ENCODE measurements around the gene UBE2H. TPM values are rescaled to one million over a fixed set of nuclear protein-coding genes. Genes with fewer than 3 reads are reported as not detected.

UBE2H gene
- total RNA-seq, 1 donor = 76.3 TPM

DNA sequence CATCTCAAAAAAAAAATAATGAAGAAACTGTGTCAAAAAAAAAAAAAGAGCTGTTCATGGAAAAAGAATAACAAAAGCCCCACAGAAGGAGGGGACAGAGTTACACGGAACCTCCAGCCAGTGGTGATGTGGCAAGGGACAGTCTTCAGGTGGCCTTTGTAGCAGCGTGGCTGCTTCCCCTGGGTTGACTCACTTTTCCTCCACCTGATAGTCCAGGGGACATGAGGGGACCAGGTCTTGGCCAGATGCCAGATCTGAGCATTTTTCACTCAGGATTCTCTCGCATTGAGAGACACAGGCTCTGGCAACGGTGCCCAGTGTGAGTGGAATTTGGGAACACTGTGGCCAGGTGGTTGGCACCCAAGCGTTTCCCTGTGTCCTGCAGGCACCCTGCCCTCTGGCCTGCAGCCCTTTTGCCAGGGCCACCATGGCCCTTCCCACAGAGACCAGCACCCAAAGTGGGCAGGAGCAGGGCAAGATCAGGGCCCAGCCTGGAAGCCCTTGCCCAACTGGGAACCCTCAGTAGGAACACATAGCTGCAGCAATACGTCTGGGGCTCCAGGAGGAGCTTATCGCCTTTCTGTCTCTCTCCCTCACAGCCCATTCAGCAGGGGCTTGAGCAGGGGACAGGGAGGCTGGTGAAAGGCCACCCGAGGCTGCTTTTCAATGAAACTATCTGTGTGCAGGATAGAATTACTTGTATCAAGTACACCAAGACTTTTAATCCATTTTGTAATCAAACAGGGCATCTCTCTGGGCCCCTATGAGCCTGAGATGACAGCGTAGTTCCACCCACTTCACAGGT lies 159.1 kb downstream of the UBE2H start:
- no peaks in the 10 kb centered on the region for H3K9me3 ChIP-seq (ENCODE audit: low read depth, low read length)
- no peaks in the 10 kb centered on the region for H3K4me1 ChIP-seq (ENCODE audit: insufficient read depth, low read length)
- no peak overlapping the region for H3K4me3 ChIP-seq (ENCODE audit: low read length)
- H3K27me3 ChIP-seq (ENCODE audit: insufficient read depth, low read length) = peaks cover 3% of the 10 kb centered on the region

DNA sequence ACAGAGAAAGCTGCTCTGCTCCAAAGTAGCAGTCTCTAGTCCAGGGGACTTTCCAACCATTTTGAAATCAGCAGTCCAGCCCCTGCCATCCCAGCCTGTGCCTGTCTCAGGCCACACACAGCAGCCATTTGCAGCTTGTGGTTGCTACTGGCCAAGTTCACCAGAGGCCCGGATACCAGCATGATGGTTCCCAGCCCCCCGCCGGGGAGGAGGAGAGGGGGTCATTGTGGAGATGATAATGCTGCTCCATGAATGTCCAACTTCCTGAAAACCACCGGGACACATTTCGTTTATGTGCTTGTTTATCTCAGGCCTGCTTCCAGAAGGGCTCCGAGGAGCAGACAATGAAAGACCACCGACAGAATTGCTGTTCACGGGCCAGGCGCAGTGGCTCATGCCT lies 160.0 kb downstream of the UBE2H start:
- H3K4me3 ChIP-seq (ENCODE audit: low read length) = no peak overlapping the region
- H3K4me1 ChIP-seq (ENCODE audit: insufficient read depth, low read length) = no peaks in the 10 kb centered on the region
- no peaks in the 10 kb centered on the region for H3K9me3 ChIP-seq (ENCODE audit: low read depth, low read length)
- H3K27me3 ChIP-seq (ENCODE audit: insufficient read depth, low read length) = peaks cover 3% of the 10 kb centered on the region

DNA sequence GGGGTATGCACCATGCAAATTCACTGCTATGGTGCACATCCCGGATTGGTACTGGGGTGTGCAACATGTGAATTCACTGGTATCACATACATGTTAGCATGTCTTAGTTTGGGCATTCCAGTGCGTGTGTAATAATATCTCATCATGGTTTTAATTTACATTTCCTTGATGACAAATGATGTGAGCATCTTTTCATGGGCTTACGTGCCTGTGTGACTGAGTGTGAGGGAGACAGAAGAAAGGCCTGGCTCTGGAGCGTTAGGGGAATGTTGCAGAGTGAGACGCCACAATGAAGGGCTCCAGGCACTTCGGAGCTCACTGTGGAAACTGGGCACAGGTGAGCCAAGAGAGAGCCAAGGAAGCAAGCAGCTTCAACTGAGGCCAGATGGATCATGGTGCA lies 162.6 kb downstream of the UBE2H start:
- H3K4me3 ChIP-seq (ENCODE audit: low read length) = no peak overlapping the region
- H3K27me3 ChIP-seq (ENCODE audit: insufficient read depth, low read length) = peaks cover 27% of the 10 kb centered on the region
- peaks cover 11% of the 10 kb centered on the region for H3K4me1 ChIP-seq (ENCODE audit: insufficient read depth, low read length)
- H3K9me3 ChIP-seq (ENCODE audit: low read depth, low read length) = no peaks in the 10 kb centered on the region

DNA sequence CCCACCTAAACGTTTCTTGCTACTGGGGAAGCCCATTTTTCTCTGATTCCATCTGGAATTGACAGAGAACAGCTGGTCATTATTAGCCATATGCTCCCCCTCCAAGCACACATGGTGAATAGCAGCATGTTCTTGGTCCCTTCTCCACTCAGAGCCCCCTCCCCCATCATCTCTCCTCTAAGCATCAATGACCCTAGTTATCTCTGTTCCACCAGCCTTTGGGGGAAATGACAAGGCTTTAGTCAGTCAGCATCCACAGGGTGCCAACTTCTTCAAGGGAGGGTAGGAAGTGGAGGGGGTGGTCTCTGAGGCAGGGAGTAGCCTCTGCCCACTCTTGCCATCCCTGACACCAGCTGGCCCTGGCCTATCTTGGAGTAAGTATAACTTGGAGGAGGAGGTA lies 163.1 kb downstream of the UBE2H start:
- Histone ChIP-seq H3K4me3 (ENCODE audit: low read length) (no peak overlapping the region), H3K27me3 (ENCODE audit: insufficient read depth, low read length) (peaks cover 32% of the 10 kb centered on the region)

DNA sequence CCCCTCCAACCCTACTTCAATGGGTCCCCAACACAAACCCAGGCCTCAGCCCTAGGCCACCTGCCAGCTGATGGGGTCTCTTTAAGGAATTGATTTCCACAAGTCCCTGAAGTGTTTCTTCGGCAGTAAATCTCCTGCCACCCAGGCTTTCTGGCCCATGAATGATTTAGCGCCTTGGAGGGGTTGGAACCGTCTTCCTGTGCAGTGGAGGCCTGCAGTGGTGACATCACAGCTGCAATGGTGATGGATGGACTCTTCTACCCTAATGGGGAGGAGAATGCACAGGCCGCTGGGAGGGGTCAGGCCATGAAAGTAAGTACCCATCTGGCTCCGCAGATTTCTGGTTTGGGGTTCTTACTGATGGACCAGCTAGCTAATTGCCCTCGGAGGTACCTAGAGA lies 163.8 kb downstream of the UBE2H start:
- Histone ChIP-seq H3K27me3 (ENCODE audit: insufficient read depth, low read length) (peaks cover 38% of the 10 kb centered on the region), H3K4me1 (ENCODE audit: insufficient read depth, low read length) (peaks cover 21% of the 10 kb centered on the region), H3K9me3 (ENCODE audit: low read depth, low read length) (no peaks in the 10 kb centered on the region), H3K4me3 (ENCODE audit: low read length) (no peak overlapping the region)

More for the DNA sequence above, 163.1 kb downstream of the UBE2H start:
- Histone ChIP-seq H3K9me3 (ENCODE audit: low read depth, low read length) (no peaks in the 10 kb centered on the region), H3K4me1 (ENCODE audit: insufficient read depth, low read length) (peaks cover 16% of the 10 kb centered on the region)

DNA sequence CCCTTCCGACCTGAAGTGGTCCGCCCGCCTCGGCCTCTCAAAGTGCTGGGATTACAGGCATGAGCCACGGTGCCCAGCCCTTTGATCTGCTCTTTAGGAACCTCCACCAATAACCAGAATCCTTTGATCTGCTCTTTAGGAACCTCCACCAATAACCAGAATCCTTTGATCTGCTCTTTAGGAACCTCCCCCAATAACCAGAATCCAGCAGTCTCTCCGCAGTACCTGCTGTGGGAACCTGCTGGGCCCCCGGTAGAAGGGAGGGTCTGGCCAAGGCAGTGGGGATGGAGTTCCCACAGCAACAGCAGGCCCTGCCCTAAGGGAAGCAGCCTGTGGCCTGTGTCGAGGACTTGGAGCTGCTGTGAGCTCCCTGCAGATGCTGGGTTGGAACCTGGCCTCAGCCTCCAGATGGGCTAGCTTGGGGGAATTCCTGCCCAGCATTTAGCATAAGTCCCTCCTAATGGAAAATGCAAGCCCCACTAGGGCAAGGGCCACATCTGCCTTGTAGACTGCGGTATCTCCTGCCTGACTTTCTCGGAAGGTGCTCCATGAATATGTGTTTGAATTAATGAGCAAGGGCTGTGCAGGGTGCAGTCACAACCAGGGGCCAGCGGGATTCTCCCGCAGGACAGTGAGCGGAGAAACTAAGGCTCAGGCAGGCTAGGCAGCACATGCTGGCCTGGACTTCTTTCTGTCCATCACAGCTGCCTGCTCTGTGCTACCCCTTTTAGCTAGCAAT lies 165.8 kb downstream of the UBE2H start:
- peaks cover 58% of the 10 kb centered on the region for H3K27me3 ChIP-seq (ENCODE audit: insufficient read depth, low read length)
- H3K4me3 ChIP-seq (ENCODE audit: low read length) = no peak overlapping the region
- no peaks in the 10 kb centered on the region for H3K9me3 ChIP-seq (ENCODE audit: low read depth, low read length)
- peaks cover 40% of the 10 kb centered on the region for H3K4me1 ChIP-seq (ENCODE audit: insufficient read depth, low read length)

DNA sequence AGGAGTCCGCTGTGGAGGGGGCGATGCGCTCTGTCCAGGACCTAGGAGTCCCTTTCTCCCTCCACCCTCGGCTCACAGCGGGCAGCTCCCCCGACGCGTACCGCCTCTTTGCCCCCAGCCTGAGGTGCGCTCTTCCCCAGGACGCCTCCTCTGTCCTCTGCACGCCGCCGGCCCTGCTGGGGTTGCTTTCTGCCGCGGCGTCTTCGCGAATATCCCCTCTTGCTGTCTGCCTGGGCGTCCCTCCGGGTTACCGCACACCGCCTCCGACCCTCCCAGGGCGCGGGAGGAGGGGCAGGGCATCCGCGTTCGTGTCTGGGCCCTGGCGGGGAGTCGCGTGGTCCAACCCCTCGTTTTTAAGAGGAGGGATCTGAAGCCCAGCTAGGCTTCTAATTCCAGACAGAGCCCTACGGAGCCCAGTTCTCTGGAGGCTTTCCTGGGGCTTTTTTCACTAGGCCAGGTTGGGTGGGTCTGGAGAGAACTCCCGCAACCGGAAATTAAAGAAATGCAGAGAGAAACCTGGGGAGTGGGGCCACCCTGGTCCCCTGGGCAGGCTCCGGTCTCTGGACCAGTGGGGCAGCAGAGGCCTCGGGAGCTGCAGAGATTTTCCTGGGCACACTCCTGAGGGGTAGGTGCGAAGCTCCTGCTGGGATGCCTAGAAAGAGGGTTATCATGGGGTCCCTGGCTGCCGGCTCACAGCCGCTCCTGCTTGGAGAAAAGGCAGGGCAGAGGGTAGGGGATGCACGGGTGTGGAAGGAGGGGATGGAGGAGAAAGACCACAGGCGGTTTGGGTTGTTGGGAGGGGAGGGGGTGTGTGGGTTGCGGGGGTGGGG lies 166.9 kb downstream of the UBE2H start:
- Histone ChIP-seq H3K4me3 (ENCODE audit: low read length) (no peak overlapping the region), H3K4me1 (ENCODE audit: insufficient read depth, low read length) (peaks cover 51% of the 10 kb centered on the region), H3K9me3 (ENCODE audit: low read depth, low read length) (no peaks in the 10 kb centered on the region), H3K27me3 (ENCODE audit: insufficient read depth, low read length) (peaks cover 69% of the 10 kb centered on the region)

DNA sequence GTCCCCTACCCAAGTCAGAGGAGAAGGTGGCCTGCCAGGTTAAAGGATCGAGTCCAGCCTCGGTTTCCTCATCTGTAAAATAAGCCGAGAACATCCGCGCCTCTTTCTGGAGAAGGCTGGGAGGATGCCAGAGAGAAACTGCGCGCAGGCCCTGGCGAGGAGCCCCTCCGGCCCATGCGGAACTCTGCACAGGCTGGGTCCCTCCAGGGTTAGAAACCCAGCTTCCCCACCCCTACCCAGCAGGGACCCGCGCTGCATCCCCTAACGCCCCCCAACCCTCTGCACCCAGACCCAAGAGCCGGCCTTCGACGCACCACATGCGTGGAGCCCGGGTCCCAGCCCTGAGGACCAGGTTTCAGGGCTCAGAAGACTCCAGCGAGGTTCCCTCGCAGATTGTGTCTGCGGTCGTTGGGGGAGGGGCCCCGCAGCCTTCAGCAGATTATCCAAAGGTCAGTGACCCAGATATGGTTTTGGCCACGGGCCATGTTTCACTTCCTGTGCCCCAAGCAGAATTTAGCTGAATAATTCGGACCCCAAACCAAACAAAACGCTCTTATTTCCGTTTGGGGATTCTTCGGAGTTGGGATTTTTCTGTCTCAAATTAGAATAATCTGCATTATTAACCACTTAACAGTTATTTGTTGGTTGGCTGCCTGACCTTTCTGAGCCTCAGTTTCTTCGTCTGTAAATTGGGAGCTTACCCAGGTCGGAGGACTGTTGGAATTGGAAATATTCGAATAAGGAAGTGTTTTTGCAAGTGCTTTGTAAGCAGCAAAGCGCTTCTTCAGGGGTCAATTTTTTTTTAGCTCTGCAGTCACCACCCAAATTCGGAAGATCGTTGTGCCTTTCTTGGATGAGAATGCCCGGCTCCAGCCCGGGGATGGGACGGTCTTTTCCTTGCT lies 167.7 kb downstream of the UBE2H start:
- no peaks in the 10 kb centered on the region for H3K9me3 ChIP-seq (ENCODE audit: low read depth, low read length)
- no peak overlapping the region for H3K4me3 ChIP-seq (ENCODE audit: low read length)
- H3K27me3 ChIP-seq (ENCODE audit: insufficient read depth, low read length) = peaks cover 72% of the 10 kb centered on the region
- H3K4me1 ChIP-seq (ENCODE audit: insufficient read depth, low read length) = peaks cover 57% of the 10 kb centered on the region

DNA sequence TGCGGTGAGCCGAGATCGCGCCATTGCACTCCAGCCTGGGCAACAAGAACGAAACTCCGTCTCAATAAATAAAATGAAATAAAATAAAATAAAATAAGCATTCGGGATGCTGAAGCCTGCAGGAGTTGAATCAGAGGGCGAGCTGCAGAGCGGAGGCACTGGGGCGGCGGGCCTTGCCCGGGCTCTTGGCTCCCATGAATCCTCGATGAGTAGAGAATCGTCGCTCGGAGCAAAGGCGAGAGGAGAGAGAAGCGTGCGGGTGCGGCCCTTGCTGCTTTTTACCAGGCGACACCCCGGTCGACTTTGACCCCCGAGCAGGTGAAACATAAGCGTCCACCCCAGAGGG lies 168.3 kb downstream of the UBE2H start:
- H3K9me3 ChIP-seq (ENCODE audit: low read depth, low read length) = no peaks in the 10 kb centered on the region
- H3K27me3 ChIP-seq (ENCODE audit: insufficient read depth, low read length) = peaks cover 77% of the 10 kb centered on the region
- H3K4me3 ChIP-seq (ENCODE audit: low read length) = no peak overlapping the region
- H3K4me1 ChIP-seq (ENCODE audit: insufficient read depth, low read length) = peaks cover 63% of the 10 kb centered on the region

DNA sequence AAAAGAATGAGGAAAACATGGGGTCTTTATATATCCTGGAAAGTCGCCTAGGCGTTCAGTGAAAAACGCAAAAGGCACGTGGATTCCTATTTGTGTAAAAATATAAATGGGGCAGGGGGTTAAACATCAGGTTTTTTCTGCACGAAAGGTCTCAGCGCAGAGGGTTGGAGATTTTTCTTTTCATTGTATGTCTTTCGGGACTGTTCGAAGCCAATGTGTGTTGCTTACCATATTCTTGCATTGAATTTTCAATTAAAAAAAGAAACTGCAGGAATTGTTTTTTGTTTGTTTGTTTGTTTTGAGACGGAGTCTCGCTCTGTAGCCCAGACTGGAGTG lies 169.2 kb downstream of the UBE2H start:
- H3K4me3 ChIP-seq (ENCODE audit: low read length) = no peak overlapping the region
- no peaks in the 10 kb centered on the region for H3K9me3 ChIP-seq (ENCODE audit: low read depth, low read length)
- H3K4me1 ChIP-seq (ENCODE audit: insufficient read depth, low read length) = peaks cover 72% of the 10 kb centered on the region
- H3K27me3 ChIP-seq (ENCODE audit: insufficient read depth, low read length) = peaks cover 85% of the 10 kb centered on the region

DNA sequence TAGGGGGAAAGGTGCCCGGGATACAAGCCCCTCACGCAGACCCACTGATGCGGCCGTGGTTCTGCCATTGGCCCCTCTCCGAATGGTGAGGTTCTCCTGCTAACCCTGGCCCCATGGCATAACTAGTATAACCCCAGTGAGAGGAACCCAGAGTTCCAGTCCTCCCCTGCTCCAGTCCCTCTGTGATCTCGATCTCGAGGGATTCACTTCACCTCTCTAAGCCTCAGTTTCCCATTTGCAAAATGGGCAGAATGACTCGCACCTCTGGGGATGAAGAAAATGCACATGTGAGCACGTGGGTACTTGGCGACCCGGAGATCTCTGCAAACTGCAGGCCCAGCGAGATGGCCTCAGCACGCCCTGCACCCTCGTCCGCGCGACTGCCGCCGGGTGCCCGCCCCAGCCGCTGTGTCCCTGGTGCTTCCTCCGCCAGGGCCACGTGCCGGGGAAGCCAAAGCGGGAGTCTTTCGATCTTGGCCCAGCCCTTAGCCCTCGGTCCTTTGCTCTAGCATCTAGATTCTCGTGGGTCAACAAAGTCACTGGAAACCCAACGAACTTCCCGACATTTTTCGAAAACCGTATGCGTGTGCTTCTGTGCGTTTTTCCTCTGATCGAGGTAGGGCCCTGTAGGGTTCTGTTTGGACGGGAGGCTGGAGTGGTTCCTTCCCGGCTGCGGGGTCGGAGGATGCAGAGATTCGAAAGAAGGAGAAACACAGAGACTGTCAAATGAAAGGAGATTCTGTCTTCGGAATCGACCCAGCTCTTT lies 169.8 kb downstream of the UBE2H start:
- peaks cover 91% of the 10 kb centered on the region for H3K27me3 ChIP-seq (ENCODE audit: insufficient read depth, low read length)
- H3K4me1 ChIP-seq (ENCODE audit: insufficient read depth, low read length) = peaks cover 73% of the 10 kb centered on the region
- H3K4me3 ChIP-seq (ENCODE audit: low read length) = no peak overlapping the region
- H3K9me3 ChIP-seq (ENCODE audit: low read depth, low read length) = no peaks in the 10 kb centered on the region

DNA sequence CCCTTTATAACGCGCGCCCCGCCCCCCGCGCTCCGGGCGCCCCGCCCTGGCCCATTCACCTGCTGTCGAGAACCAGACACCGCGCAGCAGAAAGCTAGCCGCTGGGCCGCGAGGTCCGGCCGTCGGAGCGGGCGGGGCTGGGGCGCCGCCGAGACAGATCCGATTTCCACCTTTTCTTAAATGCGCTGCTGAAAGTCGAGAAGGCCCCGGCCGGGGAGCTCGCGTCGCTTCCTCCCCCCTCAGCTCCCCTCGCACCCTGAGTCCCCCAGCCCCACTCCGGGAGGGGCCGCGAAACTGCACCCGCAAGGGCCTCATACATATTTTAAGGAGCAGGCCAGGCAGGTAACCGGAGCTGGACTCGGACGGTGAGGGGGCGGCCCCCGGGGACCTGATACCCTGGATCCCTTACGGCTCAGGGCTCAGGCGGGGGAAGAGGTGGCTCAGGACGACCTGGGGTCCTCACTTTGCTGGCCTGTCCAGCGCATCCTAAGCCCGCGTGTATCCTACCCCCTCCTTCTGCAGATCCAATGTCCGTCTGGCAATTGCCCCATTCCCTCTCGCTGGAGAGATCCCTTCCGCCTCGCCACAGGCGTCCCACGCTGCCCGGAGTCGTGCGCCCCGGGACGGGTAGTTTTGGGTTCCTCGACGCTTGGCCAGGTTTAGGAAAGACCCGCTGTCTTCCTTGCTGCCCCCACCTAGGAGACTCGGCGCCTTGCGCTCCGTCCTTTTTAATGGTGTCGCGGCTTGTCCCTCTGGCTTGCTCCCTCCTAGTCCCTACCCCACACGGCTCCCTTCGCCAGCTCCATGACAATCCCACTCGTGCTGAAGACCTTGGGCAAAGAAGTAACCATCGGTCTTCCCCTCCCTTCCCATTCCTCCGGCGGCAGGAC lies 170.6 kb downstream of the UBE2H start:
- no peak overlapping the region for H3K4me3 ChIP-seq (ENCODE audit: low read length)
- H3K9me3 ChIP-seq (ENCODE audit: low read depth, low read length) = no peaks in the 10 kb centered on the region
- H3K27me3 ChIP-seq (ENCODE audit: insufficient read depth, low read length) = peaks cover 94% of the 10 kb centered on the region
- peaks cover 73% of the 10 kb centered on the region for H3K4me1 ChIP-seq (ENCODE audit: insufficient read depth, low read length)
